Testis (tissue), 2 donors: ENCODE results near the gene SLC17A7.

ENCODE experiments used
- POLR2A ChIP-seq: fragments of 450-650 bp; IDR thresholded peaks from one replicate; pipeline ENCODE4 v1.6.1; 2017; ENCODE audit warnings: antibody characterized with exemption, mild to moderate bottlenecking, moderate library complexity
- TF ChIP-seq, protein P1 (sequence below), 3 experiments: fragments of 450-650 bp in 2 of 3; fragments of 200-600 bp in 1 of 3; sonication (generic) in 1 of 3; IDR thresholded peaks; one replicate each; pipeline ENCODE4 v1.5.1; 2016 to 2019; ENCODE audit warnings: antibody characterized with exemption in 3 of 3, mild to moderate bottlenecking in 2 of 3, moderate library complexity in 1 of 3

DNA sequence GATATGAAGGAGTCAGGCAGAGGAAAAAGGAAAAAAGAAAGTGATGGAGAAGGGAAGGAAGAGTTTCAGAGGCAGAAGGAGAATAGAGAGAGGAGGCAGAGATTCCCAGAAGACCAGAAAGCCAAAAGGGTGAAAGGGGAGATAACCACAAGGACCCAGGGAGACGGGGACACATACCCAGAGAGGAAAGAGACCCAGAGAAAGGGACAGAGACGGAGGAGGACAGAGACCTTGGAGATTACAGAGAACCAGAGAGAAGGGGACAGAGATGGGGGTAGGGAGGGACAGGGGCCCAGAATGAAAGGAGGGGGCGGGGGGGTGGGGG lies 19.5 kb downstream of the SLC17A7 start:
- TF ChIP-seq, protein P1, sequence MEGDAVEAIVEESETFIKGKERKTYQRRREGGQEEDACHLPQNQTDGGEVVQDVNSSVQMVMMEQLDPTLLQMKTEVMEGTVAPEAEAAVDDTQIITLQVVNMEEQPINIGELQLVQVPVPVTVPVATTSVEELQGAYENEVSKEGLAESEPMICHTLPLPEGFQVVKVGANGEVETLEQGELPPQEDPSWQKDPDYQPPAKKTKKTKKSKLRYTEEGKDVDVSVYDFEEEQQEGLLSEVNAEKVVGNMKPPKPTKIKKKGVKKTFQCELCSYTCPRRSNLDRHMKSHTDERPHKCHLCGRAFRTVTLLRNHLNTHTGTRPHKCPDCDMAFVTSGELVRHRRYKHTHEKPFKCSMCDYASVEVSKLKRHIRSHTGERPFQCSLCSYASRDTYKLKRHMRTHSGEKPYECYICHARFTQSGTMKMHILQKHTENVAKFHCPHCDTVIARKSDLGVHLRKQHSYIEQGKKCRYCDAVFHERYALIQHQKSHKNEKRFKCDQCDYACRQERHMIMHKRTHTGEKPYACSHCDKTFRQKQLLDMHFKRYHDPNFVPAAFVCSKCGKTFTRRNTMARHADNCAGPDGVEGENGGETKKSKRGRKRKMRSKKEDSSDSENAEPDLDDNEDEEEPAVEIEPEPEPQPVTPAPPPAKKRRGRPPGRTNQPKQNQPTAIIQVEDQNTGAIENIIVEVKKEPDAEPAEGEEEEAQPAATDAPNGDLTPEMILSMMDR (IDR thresholded peaks at IDR 0.05) = no peak
- TF ChIP-seq POLR2A = no peak
